Astrocyte (in vitro differentiated cells and primary cell): ENCODE results near the gene CASTOR1. TPM values are rescaled to one million over a fixed set of nuclear protein-coding genes. Genes with fewer than 3 reads are reported as not detected.
A peak's percentile ranks its signal among the peaks of the same experiment; 100 is the strongest.

Experiments
- DNase-seq: peaks from one replicate; pipeline ENCODE4 v3.0.0-alpha.2; 2010; ENCODE audit warnings: low read depth
- FAIRE-seq: peaks from 2 replicates; lab custom pipeline; 2011; peaks lifted over from hg19 to GRCh38; lab: Jason Lieb, UNC
- H2AFZ ChIP-seq: 2 replicates; pipeline ENCODE4 v1.6.0; 2012; ENCODE audit warnings: low read depth, low read length, inconsistent platforms
- H3K27ac ChIP-seq: 2 replicates; pipeline ENCODE4 v1.5.1; 2011; ENCODE audit warnings: low read depth, low read length, inconsistent platforms
- H3K27me3 ChIP-seq: 2 replicates; pipeline ENCODE4 v1.6.0; 2011; ENCODE audit warnings: low read length, inconsistent platforms; ENCODE audit not compliant: insufficient read depth
- H3K36me3 ChIP-seq: 2 replicates; pipeline ENCODE4 v1.5.1; 2011; ENCODE audit warnings: low read length, inconsistent platforms; ENCODE audit not compliant: insufficient read depth
- H3K4me1 ChIP-seq: 2 replicates; pipeline ENCODE4 v1.5.1; 2011; ENCODE audit warnings: low read length, inconsistent platforms; ENCODE audit not compliant: insufficient read depth
- H3K4me2 ChIP-seq: 2 replicates; pipeline ENCODE4 v1.6.0; 2012; ENCODE audit warnings: low read length, inconsistent platforms
- H3K4me3 ChIP-seq: 2 replicates; pipeline ENCODE4 v1.5.1; 2011; ENCODE audit warnings: low read depth, mild to moderate bottlenecking, low read length, inconsistent platforms; ENCODE audit not compliant: insufficient read depth
- H3K79me2 ChIP-seq: 2 replicates; pipeline ENCODE4 v1.6.0; 2012; ENCODE audit warnings: mild to moderate bottlenecking, low read length, inconsistent platforms; ENCODE audit not compliant: insufficient read depth
- H3K9ac ChIP-seq: 2 replicates; pipeline ENCODE4 v1.6.0; 2012; ENCODE audit warnings: mild to moderate bottlenecking, low read length, inconsistent platforms
- H3K9me3 ChIP-seq: 2 replicates; pipeline ENCODE4 v1.5.1; 2012; ENCODE audit warnings: low read depth, mild to moderate bottlenecking, low read length, inconsistent platforms; ENCODE audit not compliant: insufficient read depth
- H4K20me1 ChIP-seq: 2 replicates; pipeline ENCODE4 v1.6.0; 2012; ENCODE audit warnings: low read length, inconsistent platforms; ENCODE audit not compliant: insufficient read depth
- H3K27ac Mint-ChIP-seq: one replicate; pipeline ENCODE4 v1.8.0; 2021; ENCODE audit warnings: mild to moderate bottlenecking, mixed read lengths; ENCODE audit not compliant: unreplicated experiment
- H3K27me3 Mint-ChIP-seq: one replicate; pipeline ENCODE4 v1.8.0; 2021; ENCODE audit warnings: low read depth, mixed read lengths; ENCODE audit not compliant: unreplicated experiment
- H3K36me3 Mint-ChIP-seq: one replicate; pipeline ENCODE4 v1.8.0; 2021; ENCODE audit warnings: low read depth, mixed read lengths; ENCODE audit not compliant: unreplicated experiment
- H3K4me1 Mint-ChIP-seq: one replicate; pipeline ENCODE4 v1.8.0; 2021; ENCODE audit warnings: low read depth, mixed read lengths; ENCODE audit not compliant: unreplicated experiment
- H3K4me3 Mint-ChIP-seq: one replicate; pipeline ENCODE4 v1.8.0; 2021; ENCODE audit warnings: mild to moderate bottlenecking, moderate library complexity, mixed read lengths; ENCODE audit not compliant: unreplicated experiment
- H3K9me3 Mint-ChIP-seq: one replicate; pipeline ENCODE4 v1.8.0; 2021; ENCODE audit warnings: mild to moderate bottlenecking, mixed read lengths; ENCODE audit not compliant: unreplicated experiment
- CTCF ChIP-seq: IDR thresholded peaks from 2 replicates; pipeline ENCODE4 v1.5.1; 2011; ENCODE audit warnings: low read depth, mild to moderate bottlenecking, inconsistent platforms, low read length, moderate library complexity; ENCODE audit not compliant: insufficient read depth
- EZH2 ChIP-seq: IDR thresholded peaks from 2 replicates; pipeline ENCODE4 v1.6.1; 2012; ENCODE audit warnings: mild to moderate bottlenecking, low read length, inconsistent platforms; ENCODE audit not compliant: insufficient read depth
- total RNA-seq: library from RNA; stranded (reverse); gene quantifications from 2 replicates; pipeline ENCODE4 v1.2.1, GENCODE V29; 2021

Gene CASTOR1
- total RNA-seq, 1 donor from 2014 or later, result 15.2 TPM

GRCh38 chr22:30326706-30327362, 37.5 kb upstream of the CASTOR1 start, which contains the start of gene TBC1D10A:
TBC1D10A (minus strand) TSS chr22:30326941; CDS start chr22:30326881, 60 bp downstream.
- H3K27ac Mint-ChIP-seq, result peak within 1 kb of the TSS; percentile 67
- Histone ChIP-seq H3K4me2 (peak within 1 kb of the TSS; percentile 99), H3K4me1 (peaks cover 30% of the 10 kb centered on the region), H2AFZ (peak within 1 kb of the TSS; percentile 76), H3K79me2 (peaks cover 46% of the 10 kb centered on the region), H3K4me3 (peak within 1 kb of the TSS; percentile 77), H4K20me1 (peaks cover 44% of the 10 kb centered on the region), H3K27me3 (no peaks in the 10 kb centered on the region), H3K27ac (peak within 1 kb of the TSS; percentile 79), H3K36me3 (peaks cover 8% of the 10 kb centered on the region), H3K9ac (peak within 1 kb of the TSS; percentile 95), H3K9me3 (no peaks in the 10 kb centered on the region)
- H3K9me3 Mint-ChIP-seq, result no peaks in the 10 kb centered on the region
- peak; percentile 68 for DNase-seq
- TF ChIP-seq CTCF (no peak), EZH2 (no peak)
- no peak for FAIRE-seq
- peaks cover 30% of the 10 kb centered on the region for H3K4me1 Mint-ChIP-seq
- H3K4me3 Mint-ChIP-seq, result peak within 1 kb of the TSS; percentile 92
- no peaks in the 10 kb centered on the region for H3K27me3 Mint-ChIP-seq
- peaks cover 3% of the 10 kb centered on the region for H3K36me3 Mint-ChIP-seq

- peaks cover 30% of the 10 kb centered on the region for H3K4me1 Mint-ChIP-seq
- Histone ChIP-seq H3K9ac (peak overlapping the region; percentile 95), H2AFZ (peak overlapping the region; percentile 64), H3K4me2 (peak overlapping the region; percentile 99), H3K4me1 (peaks cover 30% of the 10 kb centered on the region), H4K20me1 (peaks cover 49% of the 10 kb centered on the region), H3K9me3 (no peaks in the 10 kb centered on the region), H3K27ac (peak overlapping the region; percentile 79), H3K4me3 (peak overlapping the region; percentile 77), H3K27me3 (no peaks in the 10 kb centered on the region), H3K36me3 (peaks cover 7% of the 10 kb centered on the region), H3K79me2 (peaks cover 51% of the 10 kb centered on the region)
- H3K9me3 Mint-ChIP-seq, result no peaks in the 10 kb centered on the region
- peak overlapping the region; percentile 34 for H3K27ac Mint-ChIP-seq
- no peak for FAIRE-seq
- no peak for DNase-seq
- H3K27me3 Mint-ChIP-seq, result no peaks in the 10 kb centered on the region
- H3K36me3 Mint-ChIP-seq, result peaks cover 3% of the 10 kb centered on the region
- TF ChIP-seq CTCF (no peak), EZH2 (no peak)
- H3K4me3 Mint-ChIP-seq, result peak overlapping the region; percentile 92
Measured at GRCh38 chr22:30326255-30326705, 37.0 kb upstream of the CASTOR1 start.
